ENCODE measurements around the gene GPA33. TPM values are rescaled to one million over a fixed set of nuclear protein-coding genes. Genes with fewer than 3 reads are reported as not detected.
A peak's percentile ranks its signal among the peaks of the same experiment; 100 is the strongest.

The GPA33 gene
- polyA plus RNA-seq, 1 of the 3 experiments (the other 2 are of a cell fraction): not detected

DNA sequence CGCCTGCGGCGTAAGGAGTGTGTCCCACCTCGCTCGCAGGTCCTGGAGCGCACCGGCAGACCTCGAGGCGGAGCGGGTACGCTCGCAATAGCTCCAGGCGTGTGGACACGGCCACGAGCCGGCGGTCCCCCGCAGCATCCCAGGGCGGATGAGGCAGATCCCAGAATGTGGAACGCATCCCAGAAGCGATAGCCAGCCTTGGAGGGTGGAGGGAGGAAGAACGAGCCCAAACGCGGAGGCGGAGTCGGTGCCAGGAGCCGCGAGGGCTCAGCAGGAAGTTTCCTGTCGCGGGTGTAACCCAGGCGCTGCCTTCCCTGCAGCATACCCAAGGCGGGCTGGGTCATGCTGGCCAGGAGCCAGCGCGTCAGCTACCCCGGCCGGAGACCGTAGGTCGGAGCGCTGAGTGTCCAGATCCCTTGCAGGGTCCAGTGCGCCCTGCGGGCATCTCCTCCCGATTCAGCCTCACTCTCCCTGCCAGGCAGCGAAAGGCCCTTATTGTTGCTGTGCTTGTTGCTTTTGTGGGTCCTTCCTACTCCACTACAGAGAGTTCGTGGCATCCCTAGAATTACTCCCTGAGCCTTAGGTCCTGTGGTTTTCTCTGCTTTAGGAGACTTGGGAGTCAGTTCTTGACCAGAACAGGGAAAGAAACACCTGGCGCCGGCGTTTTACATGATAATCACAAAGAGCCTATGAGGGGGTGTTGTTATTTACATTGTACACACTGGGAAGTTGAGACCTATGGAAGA is 31.4 kb upstream of the GPA33 start:
- peak overlapping the region; percentile 39 to 49; a peak in 3 of 4 replicates for H3K4me3 ChIP-seq (ENCODE audit: low read depth in 2 of 2, low read length in 1 of 2)
- H3K27me3 ChIP-seq (ENCODE audit: insufficient read depth): peaks cover 5% of the 10 kb centered on the region; the same call in 1 of the 2 replicates
- DNase-seq: peak; percentile 82
- no peaks in the 10 kb centered on the region for H3K36me3 ChIP-seq (replicated peaks in 1 of 2; ENCODE audit: control insufficient read depth in 1 of 2, insufficient read depth in 2 of 2, low read length in 1 of 2)
- peak overlapping the region; percentile 78 for H3K4me2 ChIP-seq
- H3K9me2 ChIP-seq: no peaks in the 10 kb centered on the region
- TF ChIP-seq FOXJ3 (CRISPR knock-in tag; IDR thresholded peaks at IDR 0.05) (no peak), GATA2 (CRISPR knock-in tag; IDR thresholded peaks at IDR 0.05) (no peak), RFX5 (IDR thresholded peaks at IDR 0.05; ENCODE audit: low read length) (no peak), NFIC (IDR thresholded peaks at IDR 0.05; ENCODE audit: borderline replicate concordance) (peak; percentile 33; the same call in 1 of the 2 replicates), TAF1 (IDR thresholded peaks at IDR 0.05; ENCODE audit: borderline replicate concordance, low read depth, low read length) (no peak), JUND (IDR thresholded peaks at IDR 0.05) (no peak)
- no peaks in the 10 kb centered on the region for H4K20me1 ChIP-seq (ENCODE audit: insufficient read depth)
- H3K79me2 ChIP-seq (ENCODE audit: insufficient read depth): no peaks in the 10 kb centered on the region
- H2AFZ ChIP-seq (ENCODE audit: low read depth): peak overlapping the region; percentile 65; the same call in 1 of the 2 replicates
- H3K9me3 ChIP-seq: no peaks in the 10 kb centered on the region
- peaks cover 0 to 7% of the 10 kb centered on the region in 2 experiments; a peak in 2 of 4 replicates for H3K4me1 ChIP-seq (ENCODE audit: control insufficient read depth in 1 of 2, insufficient read depth in 2 of 2, low read depth in 1 of 2, low read length in 1 of 2)
- H3K9ac ChIP-seq: no peak overlapping the region
- ChIA-PET POLR2A (interaction anchor here (0.7 kb wide), 1 partner anchor 282 kb away, joined by 3 read pairs; the partner anchor contains the start of gene POGK), CTCF (interaction anchor here (1.3 kb wide), 1 partner anchor 62 kb away, joined by 3 read pairs; no protein-coding TSS in a partner anchor)
- H3F3A ChIP-seq (replicated peaks; ENCODE audit: insufficient read depth): no peaks in the 10 kb centered on the region
- no peak overlapping the region for H3K27ac ChIP-seq (ENCODE audit: low read depth in 2 of 2, low read length in 1 of 2)
- WGBS (ENCODE audit: low lambda C conversion rate): 20% methylated on average over 22 of the region's 47 CpGs

DNA sequence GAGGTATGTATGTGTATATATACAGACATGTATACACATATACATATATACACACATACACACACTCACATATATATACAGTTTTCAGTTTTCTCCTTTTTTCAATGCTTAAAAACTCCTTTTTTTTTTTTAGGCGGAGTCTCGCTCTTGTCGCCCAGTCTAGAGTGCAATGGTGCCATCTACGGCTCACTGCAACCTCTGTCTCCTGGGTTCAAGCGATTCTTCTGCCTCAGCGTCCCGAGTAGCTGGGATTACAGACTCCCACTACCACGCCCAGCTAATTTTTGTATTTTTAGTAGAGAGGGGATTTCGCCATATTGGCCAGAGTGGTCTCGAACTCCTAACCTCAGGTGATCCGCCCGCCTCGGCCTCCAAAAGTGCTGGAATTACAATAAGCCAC is 30.7 kb upstream of the GPA33 start:
- no peaks in the 10 kb centered on the region for H3K9me2 ChIP-seq
- no peaks in the 10 kb centered on the region for H3K9me3 ChIP-seq
- no peaks in the 10 kb centered on the region for H4K20me1 ChIP-seq (ENCODE audit: insufficient read depth)
- no peak overlapping the region for H3K27ac ChIP-seq (ENCODE audit: low read depth in 2 of 2, low read length in 1 of 2)
- no peak overlapping the region for H3K9ac ChIP-seq
- ChIA-PET POLR2A (no interaction called here), CTCF (no interaction called here)
- H3K36me3 ChIP-seq (replicated peaks in 1 of 2; ENCODE audit: control insufficient read depth in 1 of 2, insufficient read depth in 2 of 2, low read length in 1 of 2): no peaks in the 10 kb centered on the region
- peaks cover 0 to 7% of the 10 kb centered on the region in 2 experiments; a peak in 2 of 4 replicates for H3K4me1 ChIP-seq (ENCODE audit: control insufficient read depth in 1 of 2, insufficient read depth in 2 of 2, low read depth in 1 of 2, low read length in 1 of 2)
- H2AFZ ChIP-seq (ENCODE audit: low read depth): peak overlapping the region; percentile 65; the same call in 1 of the 2 replicates
- no peaks in the 10 kb centered on the region for H3F3A ChIP-seq (replicated peaks; ENCODE audit: insufficient read depth)
- no peak for DNase-seq
- no peak for TF ChIP-seq SMC3 (IDR thresholded peaks at IDR 0.05; ENCODE audit: low read depth, low read length)
- peak overlapping the region; percentile 39 to 49; a peak in 3 of 4 replicates for H3K4me3 ChIP-seq (ENCODE audit: low read depth in 2 of 2, low read length in 1 of 2)
- WGBS (ENCODE audit: low lambda C conversion rate): 22% methylated on average over 13 of the region's 13 CpGs
- H3K27me3 ChIP-seq (ENCODE audit: insufficient read depth): peaks cover 5% of the 10 kb centered on the region; the same call in 1 of the 2 replicates
- no peaks in the 10 kb centered on the region for H3K79me2 ChIP-seq (ENCODE audit: insufficient read depth)
- H3K4me2 ChIP-seq: peak overlapping the region; percentile 78

DNA sequence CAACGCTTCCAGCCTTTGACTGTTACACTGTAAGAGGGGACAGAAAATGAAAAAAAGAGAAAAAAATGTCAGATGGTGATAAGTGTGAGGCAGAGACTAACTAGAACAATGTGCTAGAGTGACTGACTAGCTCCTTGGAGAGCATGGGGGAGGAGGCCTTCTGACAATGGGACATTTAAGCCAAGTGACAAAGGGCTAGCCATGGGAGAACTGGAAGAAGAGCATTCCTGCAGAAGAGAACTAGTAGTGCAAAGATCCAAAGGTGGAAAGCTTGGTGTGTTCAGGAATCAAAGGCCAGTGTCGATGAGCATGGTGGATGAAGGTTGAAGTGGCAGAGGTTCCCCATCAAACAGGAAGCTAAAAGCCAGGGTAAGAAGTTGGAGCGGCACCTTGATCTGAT is 29.5 kb upstream of the GPA33 start:
- ChIA-PET CTCF (interaction anchor here (0.7 to 0.9 kb wide), 2 partner anchors 53 to 118 kb away, joined by 3 read pairs; no protein-coding TSS in a partner anchor), POLR2A (no interaction called here)
- WGBS (ENCODE audit: low lambda C conversion rate): 87% methylated on average over 3 of the region's 3 CpGs
- Histone ChIP-seq H3K36me3 (replicated peaks in 1 of 2; ENCODE audit: control insufficient read depth in 1 of 2, insufficient read depth in 2 of 2, low read length in 1 of 2) (no peaks in the 10 kb centered on the region), H3K27ac (ENCODE audit: low read depth in 2 of 2, low read length in 1 of 2) (no peak overlapping the region), H3K9me2 (no peaks in the 10 kb centered on the region), H4K20me1 (ENCODE audit: insufficient read depth) (no peaks in the 10 kb centered on the region), H3K9me3 (no peaks in the 10 kb centered on the region), H3K79me2 (ENCODE audit: insufficient read depth) (no peaks in the 10 kb centered on the region), H3F3A (replicated peaks; ENCODE audit: insufficient read depth) (no peaks in the 10 kb centered on the region), H3K4me1 (ENCODE audit: control insufficient read depth in 1 of 2, insufficient read depth in 2 of 2, low read depth in 1 of 2, low read length in 1 of 2) (peaks cover 0 to 7% of the 10 kb centered on the region in 2 experiments; a peak in 2 of 4 replicates), H3K27me3 (ENCODE audit: insufficient read depth) (peaks cover 5% of the 10 kb centered on the region; the same call in 1 of the 2 replicates), H3K9ac (no peak overlapping the region), H3K4me3 (ENCODE audit: low read depth in 2 of 2, low read length in 1 of 2) (no peak overlapping the region), H2AFZ (ENCODE audit: low read depth) (no peak overlapping the region), H3K4me2 (no peak overlapping the region)
- DNase-seq: no peak
- no peak for TF ChIP-seq RAD21 (IDR thresholded peaks at IDR 0.05; ENCODE audit: low read length)
- TF ChIP-seq, protein P1, sequence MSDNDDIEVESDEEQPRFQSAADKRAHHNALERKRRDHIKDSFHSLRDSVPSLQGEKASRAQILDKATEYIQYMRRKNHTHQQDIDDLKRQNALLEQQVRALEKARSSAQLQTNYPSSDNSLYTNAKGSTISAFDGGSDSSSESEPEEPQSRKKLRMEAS (IDR thresholded peaks at IDR 0.05; ENCODE audit: low read depth): no peak
- TF ChIP-seq SIN3A (IDR thresholded peaks at IDR 0.05; ENCODE audit: borderline replicate concordance, low read depth, low read length): no peak
- no peak for TF ChIP-seq FOXJ3 (CRISPR knock-in tag; IDR thresholded peaks at IDR 0.05)
- TF ChIP-seq NFIC (IDR thresholded peaks at IDR 0.05; ENCODE audit: borderline replicate concordance): no peak
- no peak for TF ChIP-seq MEF2A (IDR thresholded peaks at IDR 0.05; ENCODE audit: borderline replicate concordance, low read depth)
- TF ChIP-seq, protein P2, sequence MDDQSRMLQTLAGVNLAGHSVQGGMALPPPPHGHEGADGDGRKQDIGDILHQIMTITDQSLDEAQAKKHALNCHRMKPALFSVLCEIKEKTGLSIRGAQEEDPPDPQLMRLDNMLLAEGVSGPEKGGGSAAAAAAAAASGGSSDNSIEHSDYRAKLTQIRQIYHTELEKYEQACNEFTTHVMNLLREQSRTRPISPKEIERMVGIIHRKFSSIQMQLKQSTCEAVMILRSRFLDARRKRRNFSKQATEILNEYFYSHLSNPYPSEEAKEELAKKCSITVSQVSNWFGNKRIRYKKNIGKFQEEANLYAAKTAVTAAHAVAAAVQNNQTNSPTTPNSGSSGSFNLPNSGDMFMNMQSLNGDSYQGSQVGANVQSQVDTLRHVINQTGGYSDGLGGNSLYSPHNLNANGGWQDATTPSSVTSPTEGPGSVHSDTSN (IDR thresholded peaks at IDR 0.05): no peak
- TF ChIP-seq, protein P3, sequence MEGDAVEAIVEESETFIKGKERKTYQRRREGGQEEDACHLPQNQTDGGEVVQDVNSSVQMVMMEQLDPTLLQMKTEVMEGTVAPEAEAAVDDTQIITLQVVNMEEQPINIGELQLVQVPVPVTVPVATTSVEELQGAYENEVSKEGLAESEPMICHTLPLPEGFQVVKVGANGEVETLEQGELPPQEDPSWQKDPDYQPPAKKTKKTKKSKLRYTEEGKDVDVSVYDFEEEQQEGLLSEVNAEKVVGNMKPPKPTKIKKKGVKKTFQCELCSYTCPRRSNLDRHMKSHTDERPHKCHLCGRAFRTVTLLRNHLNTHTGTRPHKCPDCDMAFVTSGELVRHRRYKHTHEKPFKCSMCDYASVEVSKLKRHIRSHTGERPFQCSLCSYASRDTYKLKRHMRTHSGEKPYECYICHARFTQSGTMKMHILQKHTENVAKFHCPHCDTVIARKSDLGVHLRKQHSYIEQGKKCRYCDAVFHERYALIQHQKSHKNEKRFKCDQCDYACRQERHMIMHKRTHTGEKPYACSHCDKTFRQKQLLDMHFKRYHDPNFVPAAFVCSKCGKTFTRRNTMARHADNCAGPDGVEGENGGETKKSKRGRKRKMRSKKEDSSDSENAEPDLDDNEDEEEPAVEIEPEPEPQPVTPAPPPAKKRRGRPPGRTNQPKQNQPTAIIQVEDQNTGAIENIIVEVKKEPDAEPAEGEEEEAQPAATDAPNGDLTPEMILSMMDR (IDR thresholded peaks at IDR 0.05): no peak
- TF ChIP-seq RFX5 (IDR thresholded peaks at IDR 0.05; ENCODE audit: low read length): no peak
- TF ChIP-seq EZH2phosphoT487 (IDR thresholded peaks at IDR 0.05; ENCODE audit: borderline replicate concordance, low read depth): no peak

Measured in SK-N-SH (cell line).